B cell (primary cell): Measurements from ENCODE around the gene PHACTR1. TPM values are rescaled to one million over a fixed set of nuclear protein-coding genes. Genes with fewer than 3 reads are reported as not detected.

ENCODE experiments used
- ATAC-seq: fragments of 200-7000 bp; cut with Tn5 transposase; one replicate; pipeline ENCODE4 v1.10.0; 2021; ENCODE audit warnings: low read depth, mild to moderate bottlenecking, moderate number of reproducible peaks, moderate library complexity
- CTCF ChIA-PET: fragments of 350-600 bp; sonication (Branson Sonifier 250); formaldehyde crosslinking; loops from one replicate; lab custom pipeline; 2021; ENCODE audit warnings: antibody characterized with exemption, inconsistent platforms; lab: Charles Lee
- POLR2A ChIA-PET: fragments of 350-600 bp; sonication (Branson Sonifier 250); formaldehyde crosslinking; loops from one replicate; lab custom pipeline; 2021; ENCODE audit warnings: antibody characterized with exemption; lab: Charles Lee
- DNase-seq: peaks from one replicate; pipeline ENCODE4 v3.0.0; 2013
- H2AFZ ChIP-seq: 2 replicates; pipeline ENCODE4 v1.6.1; 2012; ENCODE audit warnings: mild to moderate bottlenecking, low read depth, low read length; ENCODE audit not compliant: insufficient read depth, poor library complexity, severe bottlenecking
- H3K27ac ChIP-seq, 2 donors: 1 replicate in 1 of 2; 2 replicates in 1 of 2; pipeline ENCODE4 v1.5.1; 2012 to 2013; ENCODE audit warnings: low read length in 2 of 2, mild to moderate bottlenecking in 2 of 2, moderate library complexity in 1 of 2
- H3K27me3 ChIP-seq, 4 experiments: fragments of 200-600 bp in 1 of 4; sonication (generic) in 1 of 4; replicated peaks in 1 of 4; 1 replicate in 2 of 4; 2 replicates in 2 of 4; pipeline versions ENCODE4 v1.6.1 to v1.7.0; 2013 to 2016; ENCODE audit warnings: low read length in 3 of 4, mild to moderate bottlenecking in 2 of 4, mixed read lengths in 1 of 4, moderate library complexity in 1 of 4; ENCODE audit not compliant: insufficient read depth in 4 of 4, control insufficient read depth in 3 of 4; ENCODE audit errors: control extremely low read depth in 1 of 4
- H3K36me3 ChIP-seq, 2 experiments: replicated peaks in 1 of 2; 1 replicate in 1 of 2; 2 replicates in 1 of 2; pipeline versions ENCODE4 v1.6.1 to v1.7.1; 2013; ENCODE audit warnings: low read length in 1 of 2; ENCODE audit not compliant: insufficient read depth in 2 of 2, control insufficient read depth in 1 of 2; ENCODE audit errors: control extremely low read depth in 1 of 2, extremely low read depth in 1 of 2
- H3K4me1 ChIP-seq, 2 donors: fragments of 200-600 bp in 1 of 2; sonication (generic) in 1 of 2; 1 replicate in 1 of 2; 2 replicates in 1 of 2; pipeline versions ENCODE4 v1.5.1 to v1.6.1; 2013 to 2017; ENCODE audit warnings: low read length in 2 of 2; ENCODE audit not compliant: control insufficient read depth in 2 of 2, insufficient read depth in 2 of 2
- H3K4me2 ChIP-seq: replicated peaks from 2 replicates; pipeline ENCODE3; 2012; ENCODE audit warnings: mild to moderate bottlenecking, low read depth, low read length; ENCODE audit not compliant: poor library complexity, severe bottlenecking
- H3K4me3 ChIP-seq, 5 experiments: fragments of 200-600 bp in 1 of 5; sonication (generic) in 1 of 5; 1 replicate in 3 of 5; 2 replicates in 2 of 5; pipeline versions ENCODE4 v1.5.1 to v1.7.0; 2011 to 2016; ENCODE audit warnings: low read length in 4 of 5, mild to moderate bottlenecking in 4 of 5, low read depth in 2 of 5, control low read depth in 1 of 5, moderate library complexity in 1 of 5; ENCODE audit not compliant: insufficient read depth in 1 of 5; ENCODE audit errors: control extremely low read depth in 1 of 5, extremely low read depth in 1 of 5
- H3K79me2 ChIP-seq: fragments of 200-600 bp; sonication (generic); one replicate; pipeline ENCODE4 v1.6.0; 2016; ENCODE audit warnings: low read length; ENCODE audit not compliant: control insufficient read depth, insufficient read depth
- H3K9ac ChIP-seq: fragments of 200-600 bp; sonication (generic); 2 replicates; pipeline ENCODE4 v1.6.1; 2017; ENCODE audit warnings: mild to moderate bottlenecking, low read length, moderate library complexity
- H3K9me3 ChIP-seq, 3 donors: one replicate each; pipeline versions ENCODE4 v1.6.1 to v1.7.1; 2013; ENCODE audit warnings: low read length in 2 of 3; ENCODE audit not compliant: control insufficient read depth in 2 of 3, insufficient read depth in 1 of 3; ENCODE audit errors: control extremely low read depth in 1 of 3
- H4K20me1 ChIP-seq: 2 replicates; pipeline ENCODE4 v1.6.0; 2012; ENCODE audit warnings: mild to moderate bottlenecking, low read length; ENCODE audit not compliant: insufficient read depth, control insufficient read depth, poor library complexity, severe bottlenecking
- H3K27ac Mint-ChIP-seq: one replicate; pipeline ENCODE4 v1.8.0; 2021; ENCODE audit warnings: mixed read lengths
- H3K27me3 Mint-ChIP-seq: one replicate; pipeline ENCODE4 v1.8.0; 2021; ENCODE audit warnings: mixed read lengths
- H3K4me1 Mint-ChIP-seq: one replicate; pipeline ENCODE4 v1.8.0; 2021; ENCODE audit warnings: mixed read lengths
- H3K4me3 Mint-ChIP-seq: one replicate; pipeline ENCODE4 v1.8.0; 2021; ENCODE audit warnings: mixed read lengths
- H3K9me3 Mint-ChIP-seq: one replicate; pipeline ENCODE4 v1.8.0; 2022; ENCODE audit warnings: mixed read lengths; ENCODE audit not compliant: insufficient read depth
- CTCF ChIP-seq: fragments of 200-600 bp; IDR thresholded peaks from one replicate; pipeline ENCODE4 v1.8.0; 2022; ENCODE audit warnings: antibody characterized with exemption, mild to moderate bottlenecking
- EZH2 ChIP-seq: IDR thresholded peaks from 2 replicates; pipeline ENCODE4 v1.6.1; 2012; ENCODE audit warnings: borderline replicate concordance, low read depth, mild to moderate bottlenecking, moderate library complexity, low read length; ENCODE audit not compliant: insufficient read depth, poor library complexity, severe bottlenecking
- WGBS: methylation state at CpG from one replicate; pipeline ENCODE4 v1.1.5; 2013; ENCODE audit warnings: missing lambda C conversion rate; ENCODE audit not compliant: insufficient coverage; 5-methylcytosine and 5-hydroxymethylcytosine counted together
- intact Hi-C: fragments of 100-400 bp; cut with micrococcal nuclease; formaldehyde crosslinking; loops from one replicate; pipeline ENCODE4 v1.10.0; 2022
- polyA plus RNA-seq: library from polyadenylated mRNA; depleted of rRNA; stranded (reverse); fragments of >200 nt; gene quantifications from 2 replicates; pipeline ENCODE4 v1.2.3, GENCODE V29; 2012
- total RNA-seq, 2 donors: library from RNA; stranded (reverse); fragments of 120-200 nt in 1 of 2; gene quantifications; 1 replicate in 1 of 2; 2 replicates in 1 of 2; pipeline versions ENCODE4 v1.2.3 to v1.2.4, GENCODE V29; 2013 to 2022

The PHACTR1 gene
- total and polyA plus RNA-seq, 2 donors (not counting 1 experiment from before 2014, with no cell fraction given) = 30.2 to 129 TPM

- DNase-seq (no peak), ATAC-seq (no peak)
- Mint-ChIP-seq H3K4me1 (no peaks in the 10 kb centered on the region), H3K9me3 (peaks cover 4% of the 10 kb centered on the region), H3K27me3 (peaks cover 28% of the 10 kb centered on the region), H3K27ac (no peak overlapping the region), H3K4me3 (no peak overlapping the region)
- Histone ChIP-seq H3K79me2 (no peaks in the 10 kb centered on the region), H3K27me3 (no peaks in the 10 kb centered on the region), H2AFZ (no peak overlapping the region), H3K4me1 (no peaks in the 10 kb centered on the region), H3K9ac (no peak overlapping the region), H3K4me2 (no peak overlapping the region), H3K27ac (no peak overlapping the region), H3K9me3 (peaks cover 0 to 4% (median 0%) of the 10 kb centered on the region in 3 donors), H3K4me3 (no peak overlapping the region), H3K36me3 (no peaks in the 10 kb centered on the region), H4K20me1 (no peaks in the 10 kb centered on the region)
- CTCF ChIA-PET = no interaction called here
- intact Hi-C loops = no loop called here
- WGBS = 24% methylated on average over 2 of the region's 2 CpGs
- TF ChIP-seq EZH2 = no peak
- no peak for TF ChIP-seq CTCF
- POLR2A ChIA-PET = no interaction called here
Observed at GRCh38 chr6:13048113-13048512, 331.5 kb downstream of the PHACTR1 start.

- POLR2A ChIA-PET = no interaction called here
- no peaks in the 10 kb centered on the region for H3K36me3 ChIP-seq
- no peaks in the 10 kb centered on the region for H3K9me3 ChIP-seq
- no peak for TF ChIP-seq CTCF
- TF ChIP-seq EZH2 = no peak
- Mint-ChIP-seq H3K27me3 (peaks cover 37% of the 10 kb centered on the region), H3K4me1 (no peaks in the 10 kb centered on the region), H3K27ac (no peak overlapping the region), H3K9me3 (peaks cover 2% of the 10 kb centered on the region), H3K4me3 (no peak overlapping the region)
- no peak overlapping the region for H3K4me2 ChIP-seq
- H3K27ac ChIP-seq = no peak overlapping the region
- CTCF ChIA-PET = no interaction called here
- no peaks in the 10 kb centered on the region for H4K20me1 ChIP-seq
- DNase-seq (no peak), ATAC-seq (no peak)
- H2AFZ ChIP-seq = no peak overlapping the region
- H3K4me1 ChIP-seq = no peaks in the 10 kb centered on the region
- intact Hi-C loops = no loop called here
- no peak overlapping the region for H3K4me3 ChIP-seq
- H3K9ac ChIP-seq = no peak overlapping the region
- H3K79me2 ChIP-seq = no peaks in the 10 kb centered on the region
- no peaks in the 10 kb centered on the region for H3K27me3 ChIP-seq
Observed at GRCh38 chr6:13049666-13050254, 333.2 kb downstream of the PHACTR1 start.
